Cerebellar nuclear complex (tissue), 1 donor: ENCODE data around the gene CDO1.

ENCODE experiments used
- DNase-seq, 2 experiments: peaks; one replicate each; lab custom pipeline; 2025; lab: John Stamatoyannopoulos, UW

The CDO1 gene

GRCh38 chr5:115816226-115817081 is at the start of gene CDO1:
TSS of gene CDO1 (minus strand) at chr5:115816659. CDS start at chr5:115816397, 262 bp downstream.
- DNase-seq, result peak in 1 of 2 experiments; percentile 63

- DNase-seq, result no peak
These were observed 42.9 kb upstream of the CDO1 start for GRCh38 chr5:115859378-115859777.

GRCh38 chr5:115858396-115858795 is 41.9 kb upstream of the CDO1 start:
- DNase-seq, result no peak

GRCh38 chr5:115857626-115858349 is 41.3 kb upstream of the CDO1 start:
- DNase-seq, result no peak

GRCh38 chr5:115857057-115857479 is 40.6 kb upstream of the CDO1 start:
- DNase-seq, result no peak

- no peak for DNase-seq
These were observed 39.5 kb upstream of the CDO1 start for GRCh38 chr5:115855959-115856358.

GRCh38 chr5:115854139-115854538 is 37.7 kb upstream of the CDO1 start:
- DNase-seq, result no peak

GRCh38 chr5:115850744-115851416 is 34.4 kb upstream of the CDO1 start:
- no peak for DNase-seq

- DNase-seq, result no peak
These were observed 32.9 kb upstream of the CDO1 start for GRCh38 chr5:115849258-115849798.

- no peak for DNase-seq
These were observed 30.8 kb upstream of the CDO1 start for GRCh38 chr5:115847290-115847689.

- no peak for DNase-seq
These were observed 27.9 kb upstream of the CDO1 start for GRCh38 chr5:115844321-115844817.

- DNase-seq, result no peak
These were observed 27.1 kb upstream of the CDO1 start for GRCh38 chr5:115843444-115844130.

GRCh38 chr5:115842952-115843351 is 26.5 kb upstream of the CDO1 start:
- DNase-seq, result no peak

- DNase-seq, result no peak
These were observed 25.9 kb upstream of the CDO1 start for GRCh38 chr5:115842089-115842935.

GRCh38 chr5:115841382-115842088 is 25.1 kb upstream of the CDO1 start, which contains the start of the genes AP3S1 and ATG12:
TSS of gene AP3S1 (plus strand) at chr5:115841935. CDS start at chr5:115842038, 103 bp downstream.
TSS of gene ATG12 (minus strand) at chr5:115841565. CDS start at chr5:115841552, 13 bp downstream.
- peak; percentile 15 to 58 for DNase-seq

GRCh38 chr5:115840873-115841272 is 24.4 kb upstream of the CDO1 start:
- DNase-seq, result no peak

GRCh38 chr5:115838885-115839518 is 22.5 kb upstream of the CDO1 start:
- DNase-seq, result no peak

- DNase-seq, result no peak
These were observed 19.0 kb upstream of the CDO1 start for GRCh38 chr5:115835481-115835880.

GRCh38 chr5:115831163-115831768 is 14.8 kb upstream of the CDO1 start:
- DNase-seq, result no peak
